H1 (cell line): ENCODE data around the gene DSCAM. TPM values are rescaled to one million over a fixed set of nuclear protein-coding genes. Genes with fewer than 3 reads are reported as not detected.

Source experiments
- CTCF ChIA-PET: fragments of 300-600 bp; sonication (Branson Sonifier 250); formaldehyde crosslinking; loops from one replicate; lab custom pipeline; 2021; ENCODE audit not compliant: partially characterized antibody; lab: Charles Lee
- POLR2A ChIA-PET: fragments of 300-600 bp; sonication (Branson Sonifier 250); formaldehyde crosslinking; loops from one replicate; lab custom pipeline; 2021; ENCODE audit warnings: inconsistent platforms; ENCODE audit not compliant: partially characterized antibody; lab: Charles Lee
- DNase-seq, 2 experiments: peaks; one replicate each; pipeline versions ENCODE4 v3.0.0 to v3.0.0-alpha.2; 2010 to 2022; ENCODE audit warnings: low spot score in 2 of 2, low read depth in 1 of 2, mixed read lengths in 1 of 2
- FAIRE-seq: peaks from 2 replicates; lab custom pipeline; 2011; peaks lifted over from hg19 to GRCh38; lab: Jason Lieb, UNC
- H2AFZ ChIP-seq: 2 replicates; pipeline ENCODE4 v1.8.1; 2012; ENCODE audit warnings: low read length, inconsistent platforms
- H2AK5ac ChIP-seq: 2 replicates; pipeline ENCODE4 v1.6.1; 2013; ENCODE audit warnings: low read depth, low read length
- H2BK120ac ChIP-seq: replicated peaks from 2 replicates; pipeline ENCODE3; 2013; ENCODE audit warnings: low read depth, low read length, inconsistent platforms
- H2BK12ac ChIP-seq: 2 replicates; pipeline ENCODE4 v1.6.1; 2013; ENCODE audit warnings: low read depth, low read length
- H2BK15ac ChIP-seq: 2 replicates; pipeline ENCODE4 v1.6.1; 2013; ENCODE audit warnings: low read length
- H2BK20ac ChIP-seq: 2 replicates; pipeline ENCODE4 v1.6.1; 2013; ENCODE audit warnings: low read length
- H2BK5ac ChIP-seq: 2 replicates; pipeline ENCODE4 v1.6.1; 2013; ENCODE audit warnings: low read depth, low read length
- H3K14ac ChIP-seq: 2 replicates; pipeline ENCODE4 v1.6.1; 2013; ENCODE audit warnings: inconsistent platforms; ENCODE audit not compliant: insufficient read length
- H3K18ac ChIP-seq: 2 replicates; pipeline ENCODE4 v1.6.1; 2013; ENCODE audit warnings: low read length; ENCODE audit errors: extremely low read depth
- H3K23ac ChIP-seq: 2 replicates; pipeline ENCODE4 v1.6.1; 2013; ENCODE audit warnings: inconsistent platforms; ENCODE audit not compliant: insufficient read length
- H3K23me2 ChIP-seq: 2 replicates; pipeline ENCODE4 v1.6.1; 2013; ENCODE audit warnings: low read depth, low read length
- H3K27ac ChIP-seq: 2 replicates; pipeline ENCODE4 v1.6.1; 2011; ENCODE audit warnings: low read depth, low read length, inconsistent platforms
- H3K27me3 ChIP-seq, 4 experiments: replicated peaks in 1 of 4; 1 replicate in 1 of 4; 2 replicates in 3 of 4; pipeline versions ENCODE4 v1.6.1 to v1.8.1; 2011 to 2013; ENCODE audit warnings: low read length in 3 of 4, mild to moderate bottlenecking in 3 of 4, inconsistent platforms in 2 of 4, mixed read lengths in 2 of 4, moderate library complexity in 1 of 4; ENCODE audit not compliant: control insufficient read depth in 3 of 4, insufficient read depth in 3 of 4; ENCODE audit errors: extremely low read depth in 1 of 4
- H3K36me3 ChIP-seq, 4 experiments: 2 replicates each; pipeline versions ENCODE4 v1.6.1 to v1.8.1; 2011 to 2013; ENCODE audit warnings: mild to moderate bottlenecking in 4 of 4, low read length in 3 of 4, moderate library complexity in 2 of 4, control low read depth in 1 of 4, inconsistent platforms in 1 of 4; ENCODE audit not compliant: insufficient read depth in 4 of 4, control insufficient read depth in 2 of 4
- H3K4ac ChIP-seq: replicated peaks from 2 replicates; pipeline ENCODE3; 2013; ENCODE audit warnings: low read length, low read depth, mixed read lengths, inconsistent platforms; ENCODE audit not compliant: insufficient read length
- H3K4me1 ChIP-seq, 4 experiments: replicated peaks in 1 of 4; 1 replicate in 1 of 4; 2 replicates in 3 of 4; pipeline versions ENCODE4 v1.6.1 to v1.8.1; 2011 to 2013; ENCODE audit warnings: low read length in 3 of 4, inconsistent platforms in 2 of 4, mixed read lengths in 1 of 4; ENCODE audit not compliant: insufficient read depth in 4 of 4, control insufficient read depth in 3 of 4
- H3K4me2 ChIP-seq, 2 experiments: 2 replicates each; pipeline versions ENCODE4 v1.6.1 to v1.8.1; 2011 to 2013; ENCODE audit warnings: low read depth in 2 of 2, low read length in 2 of 2, control low read depth in 1 of 2, inconsistent platforms in 1 of 2, mild to moderate bottlenecking in 1 of 2; ENCODE audit not compliant: insufficient read depth in 1 of 2
- H3K4me3 ChIP-seq, 4 experiments: fragments of 200-600, 300-600 bp in 1 of 4; sonication (generic), shearing (Covaris generic), sonication (Bioruptor Twin) in 1 of 4; 2 replicates each; pipeline versions ENCODE4 v1.5.1 to v1.8.1; 2011 to 2016; ENCODE audit warnings: low read length in 4 of 4, low read depth in 3 of 4, control low read depth in 2 of 4, inconsistent platforms in 2 of 4, mild to moderate bottlenecking in 2 of 4, mixed read lengths in 1 of 4, moderate library complexity in 1 of 4; ENCODE audit not compliant: insufficient read depth in 2 of 4; ENCODE audit errors: extremely low read depth in 1 of 4
- H3K56ac ChIP-seq: replicated peaks from 2 replicates; pipeline ENCODE3; 2013; ENCODE audit warnings: low read depth, mild to moderate bottlenecking, mixed read lengths, low read length, inconsistent platforms; ENCODE audit not compliant: insufficient read length
- H3K79me1 ChIP-seq: 2 replicates; pipeline ENCODE4 v1.6.1; 2013; ENCODE audit warnings: low read depth, low read length, control low read depth
- H3K79me2 ChIP-seq, 2 experiments: 2 replicates each; pipeline versions ENCODE4 v1.6.1 to v1.8.1; 2012 to 2013; ENCODE audit warnings: low read length in 2 of 2, mild to moderate bottlenecking in 2 of 2, inconsistent platforms in 1 of 2; ENCODE audit not compliant: insufficient read depth in 2 of 2, control insufficient read depth in 1 of 2
- H3K9ac ChIP-seq, 4 experiments: replicated peaks in 1 of 4; 1 replicate in 1 of 4; 2 replicates in 3 of 4; pipeline versions ENCODE4 v1.6.1 to v1.8.1; 2011 to 2013; ENCODE audit warnings: low read depth in 3 of 4, low read length in 3 of 4, control low read depth in 2 of 4, mild to moderate bottlenecking in 2 of 4, moderate library complexity in 2 of 4, inconsistent platforms in 1 of 4; ENCODE audit errors: extremely low read depth in 1 of 4
- H3K9me3 ChIP-seq, 2 experiments: 2 replicates each; pipeline versions ENCODE4 v1.6.1 to v1.8.1; 2012 to 2013; ENCODE audit warnings: mild to moderate bottlenecking in 2 of 2, moderate library complexity in 2 of 2, control low read depth in 1 of 2, inconsistent platforms in 1 of 2, low read depth in 1 of 2, low read length in 1 of 2, mixed read lengths in 1 of 2; ENCODE audit not compliant: insufficient read depth in 2 of 2
- H4K20me1 ChIP-seq, 2 experiments: replicated peaks in 1 of 2; 2 replicates each; pipeline versions ENCODE3 to v1.8.1; 2011 to 2013; ENCODE audit warnings: inconsistent platforms in 2 of 2, low read length in 2 of 2, mild to moderate bottlenecking in 1 of 2; ENCODE audit not compliant: insufficient read depth in 2 of 2, control insufficient read depth in 1 of 2
- H4K5ac ChIP-seq: 2 replicates; pipeline ENCODE4 v1.6.1; 2013; ENCODE audit warnings: low read length, low read depth, mixed read lengths, inconsistent platforms; ENCODE audit not compliant: insufficient read length
- H4K8ac ChIP-seq: 2 replicates; pipeline ENCODE4 v1.8.0; 2013; ENCODE audit warnings: mild to moderate bottlenecking, moderate library complexity, low read length, inconsistent platforms; ENCODE audit not compliant: insufficient read depth; ENCODE audit errors: extremely low read depth
- H4K91ac ChIP-seq: replicated peaks from 2 replicates; pipeline ENCODE3; 2013; ENCODE audit warnings: low read length, mixed read lengths, inconsistent platforms; ENCODE audit not compliant: insufficient read length
- BACH1 ChIP-seq: IDR thresholded peaks from 2 replicates; pipeline ENCODE4 v1.6.1; 2012; ENCODE audit warnings: low read length, improper control_type of control experiment
- BRCA1 ChIP-seq: IDR thresholded peaks from 2 replicates; pipeline ENCODE4 v1.6.1; 2012; ENCODE audit warnings: low read depth, low read length, improper control_type of control experiment
- CBX8 ChIP-seq: fragments of 300-800, 300-1000 bp; sonication (generic); IDR thresholded peaks from 2 replicates; pipeline ENCODE4 v1.7.1; 2016; ENCODE audit warnings: low read depth, low read length, borderline replicate concordance
- JUND ChIP-seq: IDR thresholded peaks from 2 replicates; pipeline ENCODE4 v1.6.1; 2011; ENCODE audit warnings: mild to moderate bottlenecking, improper control_type of control experiment, low read length
- PHF8 ChIP-seq: fragments of 200-600 bp; sonication (generic); conservative IDR thresholded peaks from 2 replicates; pipeline ENCODE4 v1.7.1; 2012; ENCODE audit warnings: low read depth, mild to moderate bottlenecking, inconsistent platforms, low read length, moderate library complexity
- SUZ12 ChIP-seq: fragments of 200-600 bp; sonication (generic); IDR thresholded peaks from 2 replicates; pipeline ENCODE4 v1.6.1; 2012; ENCODE audit warnings: mild to moderate bottlenecking, inconsistent platforms, low read length, moderate library complexity, mixed read lengths
- TBP ChIP-seq: IDR thresholded peaks from 2 replicates; pipeline ENCODE4 v1.6.1; 2011; ENCODE audit warnings: low read depth, low read length, improper control_type of control experiment
- WGBS, 2 experiments: shearing (Covaris generic) in 1 of 2; methylation state at CpG; one replicate each; pipeline versions ENCODE4 v1.1.6 to v1.1.7; 2013 to 2015; ENCODE audit warnings: low lambda C conversion rate in 2 of 2, mixed read lengths in 2 of 2, inconsistent platforms in 1 of 2, low coverage in 1 of 2, missing lambda C conversion rate in 1 of 2; ENCODE audit not compliant: insufficient replicate concordance in 2 of 2, insufficient coverage in 1 of 2, insufficient read length in 1 of 2; ENCODE audit errors: extremely low coverage in 1 of 2, missing lambda C conversion rate in 1 of 2; 5-methylcytosine and 5-hydroxymethylcytosine counted together
- polyA plus RNA-seq, 7 experiments: library from polyadenylated mRNA; depleted of rRNA in 3 of 7; stranded (reverse) in 5 of 7; unstranded in 2 of 7; fragments of >200 nt in 5 of 7; fragments of 200-250 nt in 2 of 7; gene quantifications; 1 replicate in 5 of 7; 2 replicates in 1 of 7; 4 replicates in 1 of 7; pipeline versions ENCODE4 v1.2.1 to v1.2.3, GENCODE V29; 2011 to 2013; ENCODE audit warnings: missing spikeins in 2 of 7, mixed read lengths in 2 of 7
- total RNA-seq: library from RNA; stranded (reverse); fragmentation: NEBNext Ultra II Directional; extraction: Animal tissue kit (Norgen Biotek cat#: 25700); gene quantifications from 2 replicates; pipeline ENCODE4 v1.2.1, GENCODE V29; 2021
- TF ChIP-seq, protein P1 (sequence below): IDR thresholded peaks from 2 replicates; pipeline ENCODE4 v1.6.1; 2012; ENCODE audit warnings: inconsistent platforms
- TF ChIP-seq, protein P2 (sequence below): IDR thresholded peaks from 2 replicates; pipeline ENCODE4 v1.6.1; 2012; ENCODE audit warnings: inconsistent platforms

The DSCAM gene
- total and polyA plus RNA-seq, 2 of the 8 experiments (the other 6 are each of a cell fraction or from before 2014, with no cell fraction given), result 0.02 to 0.15 TPM

DNA sequence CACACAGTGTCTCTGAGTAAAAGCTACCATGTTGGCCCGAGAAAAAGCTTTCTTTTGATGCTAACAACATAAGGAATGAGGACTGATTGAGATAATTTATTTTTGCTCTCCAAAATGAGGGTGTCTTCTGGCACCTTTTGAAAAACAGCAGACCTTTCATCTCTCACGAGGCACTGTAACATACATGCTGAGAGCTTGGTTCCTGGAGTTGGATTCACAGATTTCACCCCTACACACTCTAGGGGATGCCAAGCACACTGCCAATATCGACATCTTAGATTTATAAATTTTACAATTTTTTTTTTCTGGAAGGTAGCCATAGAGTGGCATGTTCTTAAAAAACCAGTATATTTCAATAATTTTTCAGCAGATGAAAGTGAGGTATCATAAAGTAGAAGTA, 408.3 kb downstream of the DSCAM start:
- Histone ChIP-seq H4K5ac (no peak overlapping the region), H2BK120ac (no peak overlapping the region), H2AFZ (no peak overlapping the region), H3K23me2 (no peaks in the 10 kb centered on the region), H3K4me1 (no peaks in the 10 kb centered on the region), H4K20me1 (no peaks in the 10 kb centered on the region), H3K27ac (no peak overlapping the region), H3K56ac (no peak overlapping the region), H3K79me1 (no peaks in the 10 kb centered on the region), H2BK5ac (no peak overlapping the region), H2AK5ac (no peak overlapping the region), H3K9me3 (peaks cover 6% of the 10 kb centered on the region in 2 experiments; a peak in 2 of 4 replicates), H2BK12ac (no peak overlapping the region), H3K4ac (no peak overlapping the region), H3K9ac (no peak overlapping the region), H4K8ac (no peak overlapping the region), H3K27me3 (no peaks in the 10 kb centered on the region), H4K91ac (no peak overlapping the region), H3K14ac (no peak overlapping the region), H3K36me3 (no peaks in the 10 kb centered on the region), H3K23ac (no peak overlapping the region), H2BK15ac (no peak overlapping the region), H3K79me2 (no peaks in the 10 kb centered on the region), H3K4me2 (no peak overlapping the region), H3K18ac (no peak overlapping the region), H2BK20ac (no peak overlapping the region), H3K4me3 (no peak overlapping the region)
- no peak for TF ChIP-seq CBX8
- no peak for TF ChIP-seq BACH1
- no peak for TF ChIP-seq JUND
- no peak for TF ChIP-seq TBP
- TF ChIP-seq, protein P1, sequence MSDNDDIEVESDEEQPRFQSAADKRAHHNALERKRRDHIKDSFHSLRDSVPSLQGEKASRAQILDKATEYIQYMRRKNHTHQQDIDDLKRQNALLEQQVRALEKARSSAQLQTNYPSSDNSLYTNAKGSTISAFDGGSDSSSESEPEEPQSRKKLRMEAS, result no peak
- no peak for TF ChIP-seq SUZ12
- TF ChIP-seq, protein P2, sequence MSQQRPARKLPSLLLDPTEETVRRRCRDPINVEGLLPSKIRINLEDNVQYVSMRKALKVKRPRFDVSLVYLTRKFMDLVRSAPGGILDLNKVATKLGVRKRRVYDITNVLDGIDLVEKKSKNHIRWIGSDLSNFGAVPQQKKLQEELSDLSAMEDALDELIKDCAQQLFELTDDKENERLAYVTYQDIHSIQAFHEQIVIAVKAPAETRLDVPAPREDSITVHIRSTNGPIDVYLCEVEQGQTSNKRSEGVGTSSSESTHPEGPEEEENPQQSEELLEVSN, result no peak
- TF ChIP-seq PHF8, result no peak
- TF ChIP-seq BRCA1, result no peak
- CTCF ChIA-PET, result interaction anchor here (1.0 to 1.8 kb wide), 3 partner anchors 27 to 318 kb away, joined by 3 to 6 read pairs (median 3); no protein-coding TSS in a partner anchor
- no peak for FAIRE-seq
- WGBS, 2 experiments, result 95% methylated on average over 3 of the region's 3 CpGs; no CpG with 5 or more reads in 1 of the 2 experiments
- no peak for DNase-seq
- POLR2A ChIA-PET, result no interaction called here
